Fibroblast of pulmonary artery (primary cell): ENCODE measurements around the gene ACIN1.
A peak's percentile ranks its signal among the peaks of the same experiment; 100 is the strongest.

Source experiments
- DNase-seq: peaks from one replicate; pipeline ENCODE4 v3.0.0-alpha.2; 2010; ENCODE audit warnings: low read depth
- H3K4me3 ChIP-seq: replicated peaks from 2 replicates; pipeline ENCODE4 v1.5.1; 2011; ENCODE audit warnings: low read depth, mild to moderate bottlenecking, control low read depth, low read length, moderate library complexity
- CTCF ChIP-seq: IDR thresholded peaks from 2 replicates; pipeline ENCODE4 v1.5.1; 2011; ENCODE audit warnings: mild to moderate bottlenecking, control low read depth, low read length, inconsistent platforms; ENCODE audit errors: missing control alignments

ACIN1 gene

GRCh38 chr14:23078692-23079116 is 16.2 kb downstream of the ACIN1 start:
- H3K4me3 ChIP-seq, result no peak overlapping the region
- no peak for TF ChIP-seq CTCF
- DNase-seq, result peak; percentile 95

- DNase-seq, result no peak
- no peak overlapping the region for H3K4me3 ChIP-seq
- TF ChIP-seq CTCF, result no peak
Measured at GRCh38 chr14:23077962-23078361, 17.0 kb downstream of the ACIN1 start.

GRCh38 chr14:23076785-23077408 is 18.0 kb downstream of the ACIN1 start:
- peak; percentile 53 for DNase-seq

GRCh38 chr14:23074906-23075305 is 20.0 kb downstream of the ACIN1 start:
- DNase-seq, result no peak
- H3K4me3 ChIP-seq, result no peak overlapping the region
- no peak for TF ChIP-seq CTCF

More at GRCh38 chr14:23076785-23077408, 18.0 kb downstream of the ACIN1 start:
- TF ChIP-seq CTCF, result peak; percentile 66
- no peak overlapping the region for H3K4me3 ChIP-seq

GRCh38 chr14:23071921-23072539 is 22.9 kb downstream of the ACIN1 start:
- H3K4me3 ChIP-seq, result peak overlapping the region; percentile 97
- no peak for DNase-seq
- TF ChIP-seq CTCF, result no peak

GRCh38 chr14:23071244-23071920 is 23.6 kb downstream of the ACIN1 start:
- DNase-seq, result peak; percentile 95
- H3K4me3 ChIP-seq, result peak overlapping the region; percentile 97

More at GRCh38 chr14:23071244-23071920, 23.6 kb downstream of the ACIN1 start:
- TF ChIP-seq CTCF, result no peak
